IMR-90 (cell line): ENCODE data around the gene C4orf17. TPM values are rescaled to one million over a fixed set of nuclear protein-coding genes. Genes with fewer than 3 reads are reported as not detected.

Source experiments
- ATAC-seq: fragments of 200-7000 bp; cut with Tn5 transposase; 2 replicates; pipeline ENCODE4 v1.9.1; 2020; ENCODE audit warnings: low read depth, mild to moderate bottlenecking, moderate library complexity
- BruUV-seq: library from RNA; stranded (reverse); fragments of 400-500 nt; replicated peaks from 2 replicates; lab custom pipeline; 2021; lab: Mats Ljungman, UMichigan
- CTCF ChIA-PET: fragments of 300-600 bp; formaldehyde crosslinking; extraction: SDS; loops from one replicate; lab custom pipeline; 2021; ENCODE audit warnings: antibody characterized with exemption; lab: Yijun Ruan, JAX
- POLR2A ChIA-PET: fragments of 300-600 bp; sonication (Branson Sonifier 250); formaldehyde crosslinking; loops from one replicate; lab custom pipeline; 2022; ENCODE audit warnings: antibody characterized with exemption; ENCODE audit not compliant: unreplicated experiment; lab: Charles Lee
- DNase-seq: peaks from one replicate; pipeline ENCODE4 v3.0.0; 2013
- H2AFZ ChIP-seq: replicated peaks from 2 replicates; pipeline ENCODE3; 2013; ENCODE audit warnings: low read length, mild to moderate bottlenecking; ENCODE audit not compliant: poor library complexity
- H2AK5ac ChIP-seq: 2 replicates; pipeline ENCODE4 v1.6.1; 2013; ENCODE audit warnings: low read depth, low read length, inconsistent platforms
- H2AK9ac ChIP-seq: replicated peaks from 2 replicates; pipeline ENCODE3; 2013; ENCODE audit warnings: mild to moderate bottlenecking, low read depth, low read length, moderate library complexity; ENCODE audit not compliant: poor library complexity
- H2BK120ac ChIP-seq: 2 replicates; pipeline ENCODE4 v1.6.1; 2013; ENCODE audit warnings: low read depth, low read length, inconsistent platforms
- H2BK15ac ChIP-seq: 3 replicates; pipeline ENCODE4 v1.6.1; 2013; ENCODE audit warnings: low read depth, low read length, inconsistent platforms
- H2BK20ac ChIP-seq: 2 replicates; pipeline ENCODE4 v1.6.1; 2013; ENCODE audit warnings: low read depth, mild to moderate bottlenecking, inconsistent platforms, low read length, moderate library complexity
- H2BK5ac ChIP-seq: 2 replicates; pipeline ENCODE4 v1.6.1; 2013; ENCODE audit warnings: mild to moderate bottlenecking, low read depth, low read length, inconsistent platforms; ENCODE audit not compliant: poor library complexity, severe bottlenecking
- H3K14ac ChIP-seq: replicated peaks from 2 replicates; pipeline ENCODE4 v1.6.1; 2013; ENCODE audit warnings: low read depth, low read length, inconsistent platforms
- H3K18ac ChIP-seq: 2 replicates; pipeline ENCODE4 v1.6.1; 2013; ENCODE audit warnings: low read depth, low read length, control low read depth
- H3K23ac ChIP-seq: 2 replicates; pipeline ENCODE4 v1.6.1; 2013; ENCODE audit warnings: low read depth, low read length, inconsistent platforms
- H3K27ac ChIP-seq: 2 replicates; pipeline ENCODE4 v1.5.1; 2013; ENCODE audit warnings: mild to moderate bottlenecking, control low read depth, low read length; ENCODE audit not compliant: insufficient read depth
- H3K27me3 ChIP-seq: 2 replicates; pipeline ENCODE4 v1.6.1; 2013; ENCODE audit warnings: low read length; ENCODE audit not compliant: control insufficient read depth, insufficient read depth
- H3K36me3 ChIP-seq: 2 replicates; pipeline ENCODE4 v1.6.1; 2013; ENCODE audit warnings: low read length, mixed read lengths; ENCODE audit not compliant: control insufficient read depth, insufficient read depth
- H3K4ac ChIP-seq: 2 replicates; pipeline ENCODE4 v1.6.1; 2013; ENCODE audit warnings: low read depth, low read length, inconsistent platforms
- H3K4me1 ChIP-seq: 2 replicates; pipeline ENCODE4 v1.6.1; 2013; ENCODE audit warnings: low read length, mixed read lengths; ENCODE audit not compliant: control insufficient read depth, insufficient read depth
- H3K4me2 ChIP-seq: 2 replicates; pipeline ENCODE4 v1.6.1; 2013; ENCODE audit warnings: low read depth, mild to moderate bottlenecking, control low read depth, low read length, moderate library complexity
- H3K4me3 ChIP-seq: 2 replicates; pipeline ENCODE4 v1.5.1; 2013; ENCODE audit warnings: low read depth, mild to moderate bottlenecking, control low read depth, low read length, moderate library complexity; ENCODE audit not compliant: insufficient read depth
- H3K56ac ChIP-seq: 2 replicates; pipeline ENCODE4 v1.6.1; 2013; ENCODE audit warnings: low read length, inconsistent platforms; ENCODE audit not compliant: insufficient read depth; ENCODE audit errors: extremely low read depth
- H3K79me1 ChIP-seq, 2 experiments: 2 replicates each; pipeline ENCODE4 v1.6.1; 2013; ENCODE audit warnings: low read length in 2 of 2, inconsistent platforms in 1 of 2, low read depth in 1 of 2
- H3K9ac ChIP-seq: 2 replicates; pipeline ENCODE4 v1.6.1; 2013; ENCODE audit warnings: low read depth, low read length, control low read depth
- H3K9me1 ChIP-seq: 2 replicates; pipeline ENCODE4 v1.6.1; 2013; ENCODE audit warnings: low read length, inconsistent platforms; ENCODE audit not compliant: insufficient read depth
- H3K9me3 ChIP-seq: 2 replicates; pipeline ENCODE4 v1.6.1; 2013; ENCODE audit warnings: low read length; ENCODE audit not compliant: control insufficient read depth, insufficient read depth
- H4K20me1 ChIP-seq: 2 replicates; pipeline ENCODE4 v1.6.1; 2013; ENCODE audit warnings: low read length, inconsistent platforms; ENCODE audit not compliant: insufficient read depth
- H4K5ac ChIP-seq: 2 replicates; pipeline ENCODE4 v1.6.1; 2013; ENCODE audit warnings: mild to moderate bottlenecking, low read depth, low read length, control low read depth
- H4K8ac ChIP-seq, 2 experiments: 2 replicates each; pipeline ENCODE4 v1.6.1; 2013; ENCODE audit warnings: low read depth in 2 of 2, low read length in 2 of 2, control low read depth in 1 of 2, inconsistent platforms in 1 of 2
- H4K91ac ChIP-seq: 2 replicates; pipeline ENCODE4 v1.6.1; 2013; ENCODE audit warnings: low read depth, low read length, inconsistent platforms; ENCODE audit not compliant: insufficient read depth
- BHLHE40 ChIP-seq: fragments of 150-350 bp; IDR thresholded peaks from 2 replicates; pipeline ENCODE4 v1.6.1; 2016; ENCODE audit warnings: mild to moderate bottlenecking, low read depth, low read length
- FOS ChIP-seq: fragments of 150-350 bp; IDR thresholded peaks from 2 replicates; pipeline ENCODE4 v1.6.1; 2016; ENCODE audit warnings: low read depth, low read length
- MAFK ChIP-seq: IDR thresholded peaks from 2 replicates; pipeline ENCODE4 v1.6.1; 2012; ENCODE audit warnings: low read depth, low read length, improper control_type of control experiment
- NFE2L2 ChIP-seq: fragments of 150-350 bp; IDR thresholded peaks from 2 replicates; pipeline ENCODE4 v1.6.1; 2016; ENCODE audit warnings: low read depth, mild to moderate bottlenecking, low read length
- RAD21 ChIP-seq: IDR thresholded peaks from 2 replicates; pipeline ENCODE4 v1.6.1; 2012; ENCODE audit warnings: low read length, improper control_type of control experiment
- RFX5 ChIP-seq: IDR thresholded peaks from 2 replicates; pipeline ENCODE4 v1.8.0; 2012; ENCODE audit warnings: low read depth, mild to moderate bottlenecking, low read length, moderate library complexity
- SMC3 ChIP-seq: fragments of 150-350 bp; IDR thresholded peaks from 2 replicates; pipeline ENCODE4 v1.6.1; 2016; ENCODE audit warnings: low read depth, mild to moderate bottlenecking, antibody characterized with exemption, low read length, moderate library complexity
- WGBS, 2 experiments: methylation state at CpG; one replicate each; pipeline versions ENCODE4 v1.1.5 to v1.1.7; 2013; ENCODE audit warnings: missing lambda C conversion rate in 2 of 2; ENCODE audit not compliant: insufficient read length in 1 of 2; ENCODE audit errors: extremely low coverage in 2 of 2; 5-methylcytosine and 5-hydroxymethylcytosine counted together
- dilution Hi-C: fragments of 300-500 bp; cut with HindIII; formaldehyde crosslinking; loops from one replicate; pipeline ENCODE4 v1.14.3; 2018; ENCODE audit warnings: low sequenced_read_pairs; ENCODE audit not compliant: unreplicated experiment
- in situ Hi-C: fragments of 300-500 bp; cut with MboI; formaldehyde crosslinking; loops from 3 replicates; pipeline ENCODE4 v1.14.3; 2019; ENCODE audit warnings: low sequenced_read_pairs, inconsistent platforms, mixed read lengths
- intact Hi-C: fragments of 100-400 bp; cut with micrococcal nuclease; formaldehyde crosslinking; loops from 2 replicates; pipeline ENCODE4 v1.10.0; 2022
- polyA plus RNA-seq, 3 experiments: library from polyadenylated mRNA; depleted of rRNA; stranded (reverse); fragments of >200 nt; gene quantifications; 2 replicates each; pipeline ENCODE4 v1.2.3, GENCODE V29; 2012; ENCODE audit warnings: low replicate concordance in 1 of 3
- total RNA-seq: library from RNA; depleted of rRNA; stranded (reverse); fragments of >200 nt; gene quantifications from 2 replicates; pipeline ENCODE4 v1.2.3, GENCODE V29; 2012
- TF ChIP-seq, protein P1 (sequence below): conservative IDR thresholded peaks from 2 replicates; pipeline ENCODE4 v1.5.1; 2012; ENCODE audit warnings: mild to moderate bottlenecking, low read depth, low read length, improper control_type of control experiment
- TF ChIP-seq, protein P2 (sequence below): fragments of 150-350 bp; IDR thresholded peaks from 2 replicates; pipeline ENCODE4 v1.6.1; 2016; ENCODE audit warnings: low read depth, mild to moderate bottlenecking, low read length, moderate library complexity, borderline replicate concordance

C4orf17 gene
- total and polyA plus RNA-seq, 2 of the 4 experiments (the other 2 are of a cell fraction): not detected

DNA sequence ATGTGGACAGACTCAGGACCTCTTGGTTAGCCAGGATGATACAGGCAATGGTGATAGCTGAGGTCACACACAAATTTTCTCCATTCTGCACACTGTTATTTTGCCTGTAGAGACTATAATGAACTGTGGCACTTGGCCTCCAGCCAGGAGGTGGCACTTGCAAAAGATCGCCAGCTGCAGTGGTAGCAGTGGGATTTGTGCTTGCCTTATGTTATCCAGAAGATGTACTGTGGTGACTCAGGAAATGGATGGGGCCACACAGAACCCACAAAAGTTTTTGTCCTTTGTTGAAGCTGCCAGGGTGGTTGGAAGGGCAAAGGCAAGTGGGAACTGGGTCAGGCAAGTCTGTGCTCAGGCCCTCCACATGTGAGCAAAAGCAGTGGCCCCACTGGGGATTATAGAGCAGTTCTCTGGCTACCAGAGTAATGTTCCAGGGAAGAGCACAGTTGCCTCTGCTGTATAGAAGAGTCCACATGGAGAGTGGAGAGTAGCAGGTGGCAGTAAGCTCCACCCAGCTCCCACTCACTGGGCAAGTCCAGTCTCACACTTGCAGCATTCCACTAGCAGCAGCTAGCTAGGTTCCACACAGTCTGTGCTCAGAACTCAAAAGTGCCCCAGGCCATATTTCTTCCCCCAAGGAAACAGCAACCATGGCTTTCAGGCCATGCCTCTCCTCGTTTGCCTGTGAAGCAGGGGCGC is 5.9 kb upstream of the C4orf17 start:
- Histone ChIP-seq H2BK15ac (no peak overlapping the region), H2BK5ac (no peak overlapping the region), H3K9me3 (no peaks in the 10 kb centered on the region), H3K18ac (no peak overlapping the region), H3K27ac (no peak overlapping the region), H2BK20ac (no peak overlapping the region), H2AFZ (no peak overlapping the region), H3K9ac (no peak overlapping the region), H3K4ac (no peak overlapping the region), H3K56ac (no peak overlapping the region), H2AK9ac (no peak overlapping the region), H2BK120ac (no peak overlapping the region), H3K27me3 (no peaks in the 10 kb centered on the region), H4K8ac (no peak overlapping the region), H3K36me3 (no peaks in the 10 kb centered on the region), H3K79me1 (no peaks in the 10 kb centered on the region), H3K9me1 (no peaks in the 10 kb centered on the region), H4K91ac (no peak overlapping the region), H3K23ac (no peak overlapping the region), H3K4me1 (no peaks in the 10 kb centered on the region), H2AK5ac (no peak overlapping the region), H3K4me2 (no peak overlapping the region), H3K4me3 (no peak overlapping the region), H3K14ac (no peak overlapping the region), H4K20me1 (no peaks in the 10 kb centered on the region), H4K5ac (no peak overlapping the region)
- no peak for TF ChIP-seq BHLHE40
- TF ChIP-seq, protein P1, sequence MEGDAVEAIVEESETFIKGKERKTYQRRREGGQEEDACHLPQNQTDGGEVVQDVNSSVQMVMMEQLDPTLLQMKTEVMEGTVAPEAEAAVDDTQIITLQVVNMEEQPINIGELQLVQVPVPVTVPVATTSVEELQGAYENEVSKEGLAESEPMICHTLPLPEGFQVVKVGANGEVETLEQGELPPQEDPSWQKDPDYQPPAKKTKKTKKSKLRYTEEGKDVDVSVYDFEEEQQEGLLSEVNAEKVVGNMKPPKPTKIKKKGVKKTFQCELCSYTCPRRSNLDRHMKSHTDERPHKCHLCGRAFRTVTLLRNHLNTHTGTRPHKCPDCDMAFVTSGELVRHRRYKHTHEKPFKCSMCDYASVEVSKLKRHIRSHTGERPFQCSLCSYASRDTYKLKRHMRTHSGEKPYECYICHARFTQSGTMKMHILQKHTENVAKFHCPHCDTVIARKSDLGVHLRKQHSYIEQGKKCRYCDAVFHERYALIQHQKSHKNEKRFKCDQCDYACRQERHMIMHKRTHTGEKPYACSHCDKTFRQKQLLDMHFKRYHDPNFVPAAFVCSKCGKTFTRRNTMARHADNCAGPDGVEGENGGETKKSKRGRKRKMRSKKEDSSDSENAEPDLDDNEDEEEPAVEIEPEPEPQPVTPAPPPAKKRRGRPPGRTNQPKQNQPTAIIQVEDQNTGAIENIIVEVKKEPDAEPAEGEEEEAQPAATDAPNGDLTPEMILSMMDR: no peak
- no peak for TF ChIP-seq SMC3
- no peak for TF ChIP-seq FOS
- TF ChIP-seq RAD21: no peak
- TF ChIP-seq MAFK: no peak
- TF ChIP-seq RFX5: no peak
- no peak for TF ChIP-seq NFE2L2
- TF ChIP-seq, protein P2, sequence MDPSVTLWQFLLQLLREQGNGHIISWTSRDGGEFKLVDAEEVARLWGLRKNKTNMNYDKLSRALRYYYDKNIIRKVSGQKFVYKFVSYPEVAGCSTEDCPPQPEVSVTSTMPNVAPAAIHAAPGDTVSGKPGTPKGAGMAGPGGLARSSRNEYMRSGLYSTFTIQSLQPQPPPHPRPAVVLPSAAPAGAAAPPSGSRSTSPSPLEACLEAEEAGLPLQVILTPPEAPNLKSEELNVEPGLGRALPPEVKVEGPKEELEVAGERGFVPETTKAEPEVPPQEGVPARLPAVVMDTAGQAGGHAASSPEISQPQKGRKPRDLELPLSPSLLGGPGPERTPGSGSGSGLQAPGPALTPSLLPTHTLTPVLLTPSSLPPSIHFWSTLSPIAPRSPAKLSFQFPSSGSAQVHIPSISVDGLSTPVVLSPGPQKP: no peak
- BruUV-seq: no TSS peak
- POLR2A ChIA-PET: no interaction called here
- 50% methylated on average over 1 of the region's 3 CpGs; no CpG with 5 or more reads in 1 of the 2 experiments for WGBS, 2 experiments
- in situ Hi-C loops (no loop called here), intact Hi-C loops (no loop called here), dilution Hi-C loops (no loop called here)
- CTCF ChIA-PET: no interaction called here
- DNase-seq (no peak), ATAC-seq (no peak)
